Sigmoid colon (tissue), 4 donors: ENCODE measurements around the gene HEATR5A.

Experiments used
- CTCF ChIP-seq, 4 experiments: fragments of 450-650 bp in 3 of 4; fragments of 200-600 bp in 1 of 4; IDR thresholded peaks; one replicate each; pipeline ENCODE4 v1.5.1; 2016 to 2019; ENCODE audit warnings: antibody characterized with exemption in 4 of 4, mild to moderate bottlenecking in 3 of 4, moderate library complexity in 2 of 4
- EP300 ChIP-seq, 4 donors: sonication (generic); formaldehyde crosslinking; IDR thresholded peaks; one replicate each; pipeline ENCODE4 v1.6.1; 2017; ENCODE audit warnings: antibody characterized with exemption in 4 of 4
- POLR2A ChIP-seq, 2 donors: fragments of 450-650 bp; IDR thresholded peaks; one replicate each; pipeline ENCODE4 v1.6.1; 2016; ENCODE audit warnings: antibody characterized with exemption in 2 of 2, mild to moderate bottlenecking in 2 of 2, moderate library complexity in 2 of 2
- POLR2AphosphoS5 ChIP-seq, 4 donors: sonication (generic); formaldehyde crosslinking; IDR thresholded peaks; one replicate each; pipeline ENCODE4 v1.6.1; 2017; ENCODE audit warnings: antibody characterized with exemption in 4 of 4

- TF ChIP-seq CTCF (IDR thresholded peaks at IDR 0.05) (no peak), POLR2A (IDR thresholded peaks at IDR 0.05) (no peak), POLR2AphosphoS5 (IDR thresholded peaks at IDR 0.05) (no peak), EP300 (IDR thresholded peaks at IDR 0.05) (no peak)
Observed at GRCh38 chr14:31287294-31287972, 132.9 kb downstream of the HEATR5A start.
